Suprapubic skin (tissue), 4 donors: Measurements from ENCODE around the gene ABCC3. TPM values are rescaled to one million over a fixed set of nuclear protein-coding genes. Genes with fewer than 3 reads are reported as not detected.

ENCODE experiments used
- DNase-seq, 2 donors: peaks; one replicate each; pipeline ENCODE4 v3.0.0-alpha.2; 2019; ENCODE audit warnings: low spot score in 2 of 2
- H3K27ac ChIP-seq: fragments of 200-600 bp; sonication (generic); one replicate; pipeline ENCODE4 v1.5.1; 2019
- H3K27me3 ChIP-seq: fragments of 200-600 bp; sonication (generic); one replicate; pipeline ENCODE4 v1.5.1; 2019
- H3K36me3 ChIP-seq: fragments of 200-600 bp; sonication (generic); one replicate; pipeline ENCODE4 v1.5.1; 2019
- H3K4me1 ChIP-seq: fragments of 200-600 bp; sonication (generic); one replicate; pipeline ENCODE4 v1.5.1; 2019
- H3K4me3 ChIP-seq: fragments of 200-600 bp; sonication (generic); one replicate; pipeline ENCODE4 v1.5.1; 2019; ENCODE audit warnings: mild to moderate bottlenecking
- H3K9me3 ChIP-seq: fragments of 200-600 bp; sonication (generic); one replicate; pipeline ENCODE4 v1.5.1; 2019
- CTCF ChIP-seq, 2 donors: fragments of 200-600 bp in 1 of 2; fragments of 450-650 bp in 1 of 2; sonication (generic) in 1 of 2; IDR thresholded peaks; one replicate each; pipeline ENCODE4 v1.5.1; 2016 to 2019; ENCODE audit warnings: antibody characterized with exemption in 2 of 2, mild to moderate bottlenecking in 1 of 2, moderate library complexity in 1 of 2
- EP300 ChIP-seq: sonication (generic); formaldehyde crosslinking; IDR thresholded peaks from one replicate; pipeline ENCODE4 v1.6.1; 2017; ENCODE audit warnings: antibody characterized with exemption
- POLR2A ChIP-seq, 2 donors: fragments of 450-650 bp; IDR thresholded peaks; one replicate each; pipeline ENCODE4 v1.6.1; 2017; ENCODE audit warnings: antibody characterized with exemption in 2 of 2, mild to moderate bottlenecking in 2 of 2, moderate library complexity in 2 of 2
- POLR2AphosphoS5 ChIP-seq, 3 donors: sonication (generic); formaldehyde crosslinking; IDR thresholded peaks; one replicate each; pipeline ENCODE4 v1.6.1; 2017; ENCODE audit warnings: antibody characterized with exemption in 3 of 3
- WGBS: methylation state at CpG from one replicate; pipeline ENCODE4 v1.1.5; 2018; 5-methylcytosine and 5-hydroxymethylcytosine counted together
- total RNA-seq, 4 donors: library from RNA; depleted of rRNA; stranded (reverse); fragments of >200 nt; gene quantifications; one replicate each; pipeline ENCODE4 v1.1.0, GENCODE V29; 2016

Gene ABCC3
- total RNA-seq, 4 donors from 2014 or later: 31.7 to 113 (median 36.2) TPM

DNA sequence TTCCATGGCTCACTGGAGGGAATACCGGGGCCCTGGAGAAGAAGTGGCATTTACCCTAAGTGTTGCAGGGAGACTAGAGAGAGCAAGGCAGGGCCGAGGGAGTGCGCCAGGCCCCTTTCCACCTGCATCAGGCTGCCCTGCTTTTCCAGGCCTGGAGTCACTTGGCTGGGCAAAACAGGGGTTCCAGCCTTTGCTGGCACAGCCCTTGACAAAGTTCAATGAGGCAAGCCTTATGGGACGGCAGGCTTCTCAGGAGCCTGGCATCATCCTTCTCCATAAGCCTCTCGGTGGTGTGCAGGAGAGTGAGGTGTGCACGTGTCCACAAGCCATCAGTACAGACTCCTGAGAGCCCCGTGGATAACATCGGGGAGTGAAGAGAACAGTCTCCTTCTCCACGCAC, 47.1 kb upstream of the ABCC3 start:
- Histone ChIP-seq H3K27ac (no peak overlapping the region), H3K27me3 (no peaks in the 10 kb centered on the region), H3K36me3 (no peaks in the 10 kb centered on the region), H3K4me1 (peaks cover 14% of the 10 kb centered on the region), H3K4me3 (no peak overlapping the region), H3K9me3 (no peaks in the 10 kb centered on the region)
- TF ChIP-seq EP300 (no peak), POLR2A (IDR thresholded peaks at IDR 0.05) (no peak), CTCF (IDR thresholded peaks at IDR 0.05) (no peak), POLR2AphosphoS5 (IDR thresholded peaks at IDR 0.05) (no peak)
- no peak for DNase-seq
- WGBS: 79% methylated on average over 6 of the region's 9 CpGs

- Histone ChIP-seq H3K27me3 (no peaks in the 10 kb centered on the region), H3K36me3 (no peaks in the 10 kb centered on the region), H3K27ac (no peak overlapping the region), H3K4me1 (peaks cover 14% of the 10 kb centered on the region), H3K9me3 (no peaks in the 10 kb centered on the region), H3K4me3 (no peak overlapping the region)
- no peak for TF ChIP-seq POLR2A (IDR thresholded peaks at IDR 0.05)
- TF ChIP-seq CTCF (IDR thresholded peaks at IDR 0.05): no peak
- TF ChIP-seq EP300: no peak
- TF ChIP-seq POLR2AphosphoS5 (IDR thresholded peaks at IDR 0.05): no peak
- no peak for DNase-seq
- WGBS: 72% methylated on average over 15 of the region's 18 CpGs
Measured at GRCh38 chr17:50588391-50589049, 46.2 kb upstream of the ABCC3 start.

DNA sequence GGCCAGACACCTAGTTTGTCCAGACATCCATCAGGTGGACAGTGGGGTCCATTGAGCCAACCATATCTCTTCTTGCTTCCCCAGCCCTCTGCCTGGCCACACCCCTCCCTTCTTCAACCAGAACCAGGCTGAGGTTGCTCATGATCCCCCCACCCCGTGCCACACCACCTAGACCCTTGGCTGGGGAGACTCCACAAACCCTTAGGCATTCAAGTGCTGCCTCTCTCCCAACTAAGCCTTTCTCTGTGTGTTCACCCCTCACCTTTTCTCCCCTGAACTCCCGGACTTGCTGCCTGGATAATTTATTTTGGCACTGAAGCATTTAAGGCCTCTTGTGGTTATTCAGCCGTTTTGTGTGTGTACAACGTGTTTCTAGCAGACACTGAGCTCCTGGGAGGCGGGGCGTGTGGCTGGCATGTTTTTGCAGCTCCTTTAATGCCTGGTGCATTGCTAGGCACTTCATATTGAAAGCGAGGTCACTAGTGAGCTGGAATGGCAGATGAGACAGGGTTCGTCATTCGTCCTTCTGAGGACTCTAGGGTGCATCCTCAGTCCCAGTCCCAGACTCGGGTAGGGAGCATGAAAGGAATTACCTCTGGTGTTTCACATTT, 45.5 kb upstream of the ABCC3 start:
- no peak for TF ChIP-seq POLR2A (IDR thresholded peaks at IDR 0.05)
- TF ChIP-seq EP300: no peak
- no peak for TF ChIP-seq CTCF (IDR thresholded peaks at IDR 0.05)
- no peak for TF ChIP-seq POLR2AphosphoS5 (IDR thresholded peaks at IDR 0.05)
- Histone ChIP-seq H3K9me3 (no peaks in the 10 kb centered on the region), H3K27me3 (no peaks in the 10 kb centered on the region), H3K4me3 (no peak overlapping the region), H3K4me1 (peaks cover 14% of the 10 kb centered on the region), H3K36me3 (no peaks in the 10 kb centered on the region), H3K27ac (no peak overlapping the region)
- DNase-seq: no peak
- 35% methylated on average over 8 of the region's 10 CpGs for WGBS

- Histone ChIP-seq H3K27me3 (no peaks in the 10 kb centered on the region), H3K9me3 (no peaks in the 10 kb centered on the region), H3K4me1 (peaks cover 14% of the 10 kb centered on the region), H3K4me3 (no peak overlapping the region), H3K27ac (no peak overlapping the region), H3K36me3 (no peaks in the 10 kb centered on the region)
- no peak for DNase-seq
- TF ChIP-seq POLR2AphosphoS5 (IDR thresholded peaks at IDR 0.05): no peak
- TF ChIP-seq POLR2A (IDR thresholded peaks at IDR 0.05): no peak
- TF ChIP-seq CTCF (IDR thresholded peaks at IDR 0.05): no peak
- no peak for TF ChIP-seq EP300
- 80% methylated on average over 8 of the region's 24 CpGs for WGBS
Measured at GRCh38 chr17:50590946-50591737, 43.5 kb upstream of the ABCC3 start.

DNA sequence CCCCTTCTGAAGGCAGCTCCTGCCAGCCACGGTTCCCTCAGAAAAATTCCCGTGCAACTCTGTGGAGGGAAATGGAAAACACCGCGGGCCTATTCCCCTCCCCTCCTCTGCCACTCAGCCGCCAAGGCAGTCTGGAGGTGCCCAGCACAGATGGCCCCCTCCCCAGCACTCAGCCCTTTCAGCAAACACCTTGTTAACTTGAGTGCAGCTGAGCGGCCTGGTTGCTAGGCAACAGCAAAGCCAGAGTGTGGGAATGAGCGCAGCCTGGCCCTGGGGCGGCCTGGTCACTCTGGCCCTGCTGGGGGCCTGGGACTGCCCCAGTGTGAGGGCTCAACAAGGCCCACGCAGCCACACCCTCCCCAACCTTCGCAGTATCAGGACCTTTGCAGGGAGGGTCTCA, 41.4 kb upstream of the ABCC3 start:
- Histone ChIP-seq H3K4me3 (no peak overlapping the region), H3K9me3 (no peaks in the 10 kb centered on the region), H3K27ac (no peak overlapping the region), H3K4me1 (peaks cover 14% of the 10 kb centered on the region), H3K36me3 (no peaks in the 10 kb centered on the region), H3K27me3 (no peaks in the 10 kb centered on the region)
- WGBS: 64% methylated on average over 7 of the region's 10 CpGs
- no peak for DNase-seq
- TF ChIP-seq CTCF (IDR thresholded peaks at IDR 0.05) (no peak), POLR2A (IDR thresholded peaks at IDR 0.05) (no peak), EP300 (no peak), POLR2AphosphoS5 (IDR thresholded peaks at IDR 0.05) (no peak)
